Heart left ventricle (tissue), 16 donors: ENCODE data around the gene BNC2. TPM values are rescaled to one million over a fixed set of nuclear protein-coding genes. Genes with fewer than 3 reads are reported as not detected.

Experiments used
- ATAC-seq, 4 donors: fragments of 200-7000 bp; cut with Tn5 transposase; one replicate each; pipeline ENCODE4 v1.9.1; 2020 to 2022; ENCODE audit warnings: moderate library complexity in 4 of 4, mild to moderate bottlenecking in 3 of 4, moderate number of reproducible peaks in 1 of 4
- DNase-seq, 5 donors: peaks; one replicate each; pipeline ENCODE4 v3.0.0-alpha.2; 2020
- H3K27ac ChIP-seq, 12 donors: fragments of 200-600 bp; sonication (generic) in 4 of 12; one replicate each; pipeline versions ENCODE4 v1.5.0 to v1.8.0; 2016 to 2022; ENCODE audit warnings: mild to moderate bottlenecking in 2 of 12
- H3K27me3 ChIP-seq, 9 donors: fragments of 200-600 bp; sonication (generic) in 2 of 9; one replicate each; pipeline versions ENCODE4 v1.5.1 to v1.8.0; 2016 to 2022; ENCODE audit warnings: mild to moderate bottlenecking in 3 of 9
- H3K36me3 ChIP-seq, 9 donors: fragments of 200-600 bp; sonication (generic) in 2 of 9; one replicate each; pipeline versions ENCODE4 v1.5.0 to v1.8.0; 2018 to 2022; ENCODE audit warnings: mild to moderate bottlenecking in 2 of 9
- H3K4me1 ChIP-seq, 12 donors: fragments of 200-600 bp; sonication (generic) in 4 of 12; one replicate each; pipeline versions ENCODE4 v1.5.0 to v1.8.0; 2016 to 2022; ENCODE audit warnings: mild to moderate bottlenecking in 3 of 12
- H3K4me3 ChIP-seq, 12 donors: fragments of 200-600 bp; sonication (generic) in 4 of 12; one replicate each; pipeline versions ENCODE4 v1.5.0 to v1.8.0; 2017 to 2022; ENCODE audit warnings: mild to moderate bottlenecking in 9 of 12, moderate library complexity in 4 of 12
- H3K9me3 ChIP-seq, 12 donors: fragments of 200-600 bp; sonication (generic) in 4 of 12; one replicate each; pipeline versions ENCODE4 v1.5.0 to v1.8.0; 2016 to 2022; ENCODE audit warnings: mild to moderate bottlenecking in 1 of 12
- CTCF ChIP-seq, 12 donors: fragments of 200-600 bp; sonication (generic) in 4 of 12; IDR thresholded peaks; one replicate each; pipeline versions ENCODE4 v1.5.0 to v1.8.0; 2018 to 2022; ENCODE audit warnings: antibody characterized with exemption in 12 of 12, mild to moderate bottlenecking in 5 of 12
- POLR2A ChIP-seq, 2 donors: fragments of 450-650 bp; IDR thresholded peaks; one replicate each; pipeline ENCODE4 v1.6.1; 2017; ENCODE audit warnings: antibody characterized with exemption in 2 of 2, mild to moderate bottlenecking in 2 of 2, moderate library complexity in 2 of 2
- WGBS, 4 donors: extraction: QIAGEN DNeasy Blood & Tissue Kit in 2 of 4; methylation state at CpG; one replicate each; pipeline versions ENCODE4 v1.1.5 to v1.1.7; 2013 to 2018; 5-methylcytosine and 5-hydroxymethylcytosine counted together
- intact Hi-C, 10 donors: fragments of 100-400 bp; cut with DNase I; formaldehyde crosslinking; loops; one replicate each; pipeline versions ENCODE4 v1.11.1 to v1.14.2; 2022
- polyA plus RNA-seq, 2 donors: library from polyadenylated mRNA; stranded (reverse); fragments of 200-250 nt; gene quantifications; one replicate each; pipeline ENCODE4 v1.2.3, GENCODE V29; 2013
- total RNA-seq, 9 donors: library from RNA; depleted of rRNA in 2 of 9; stranded (reverse); fragments of >200 nt in 2 of 9; fragmentation: NEBNext Ultra II Directional in 3 of 9; extraction: Animal tissue kit (Norgen Biotek cat#: 25700) in 3 of 9; gene quantifications; one replicate each; pipeline versions ENCODE4 v1.1.0 to v1.2.4, GENCODE V29; 2016 to 2023
- donor health status: ischemic (EF 13 %, LVEDD 7.1; RV severe dilation, severe dysfunction).
- donor health status: healthy with polysubstance abuse.
- donor health status: DM: no; HTN: yes; CAD: no.
- donor health status: DM: no; HTN: no; CAD: no.
- donor health status: ischemic (EF 25% LVEDD 6.9; RV normal size, moderate dysfunction).
- donor health status: ischemic (EF 25% LVEDD 5.7; RV mildly dilated, moderate dysfunction).
- donor health status: healthy.
- donor health status: DM: yes; HTN: yes; CAD: no.
- donor health status: ischemic (EF 35%, LVEDD 5.7; RV mildly dilated, moderate dysfunction).
- donor health status: nonischemic (EF 11% LVEDD 7.7; RV severe dilation, severe dysfunction).
- donor health status: DM: yes; HTN: yes; CAD: no.
- donor health status: PGD.
- donor health status: ischemic (EF 29% LVEDD 5.4; RV normal size, mild dysfunction).
- donor health status: nonischemic (EF 23%, LVEDD 6.1; RV moderate dilation, normal function).

Gene BNC2
- total and polyA plus RNA-seq, 11 donors, result 0.38 to 27.1 (median 3.8) TPM

DNA sequence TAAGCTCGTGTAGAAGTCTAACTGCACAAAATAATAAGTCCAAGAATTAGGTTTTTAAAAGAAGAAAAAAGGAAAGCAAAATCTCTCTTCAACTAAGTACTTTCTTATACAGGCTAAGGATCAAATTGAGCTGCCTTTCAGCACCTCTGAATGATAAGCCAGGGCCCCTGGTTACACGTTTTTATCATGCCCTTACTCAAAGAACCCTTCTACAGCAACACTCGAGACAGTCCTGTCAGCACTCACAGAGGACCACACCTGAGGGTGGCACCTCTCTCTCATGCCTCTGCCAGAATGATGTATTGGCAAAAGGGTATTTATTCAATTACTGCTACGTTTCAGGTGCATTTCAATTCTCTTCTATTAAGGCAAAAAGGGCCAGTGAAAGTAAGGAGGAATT is 150.5 kb downstream of the BNC2 start:
- Histone ChIP-seq H3K4me1 (peaks cover 0 to 8% (median 0%) of the 10 kb centered on the region in 12 donors), H3K27ac (peak overlapping the region in 1 of 12 donors; percentile 2), H3K36me3 (no peaks in the 10 kb centered on the region), H3K27me3 (peaks cover 0 to 8% (median 0%) of the 10 kb centered on the region in 9 donors), H3K4me3 (no peak overlapping the region), H3K9me3 (no peaks in the 10 kb centered on the region)
- TF ChIP-seq POLR2A (IDR thresholded peaks at IDR 0.05) (no peak), CTCF (IDR thresholded peaks at IDR 0.05) (no peak)
- intact Hi-C loops, result loop anchor here in 3 of 10 donors (10.0 kb wide), 3 partner anchors 95 to 525 kb away; no protein-coding TSS in a partner anchor
- no peak for DNase-seq
- no peak for ATAC-seq
- 37 to 46% (median 38%) methylated on average over 4 of the region's 4 CpGs for WGBS, 4 donors

DNA sequence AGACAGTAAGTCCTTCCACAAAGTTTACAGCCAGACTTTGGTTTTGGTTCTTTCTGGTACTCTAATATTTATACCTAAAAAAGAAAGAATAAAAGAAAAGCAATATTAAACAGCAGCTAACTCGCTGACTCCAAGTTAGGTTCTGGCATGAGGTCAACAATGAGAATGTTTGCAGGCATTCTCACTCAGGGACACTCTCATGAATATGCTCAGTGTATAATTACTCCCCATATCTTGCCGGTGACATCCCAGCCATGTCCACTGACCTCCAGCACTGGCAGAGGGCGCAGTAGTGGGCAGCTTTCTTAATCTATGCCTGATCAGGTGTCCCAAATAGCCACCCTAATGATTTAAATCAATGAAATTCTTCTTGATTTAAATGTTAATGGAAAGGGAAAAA is 151.5 kb downstream of the BNC2 start:
- Histone ChIP-seq H3K36me3 (no peaks in the 10 kb centered on the region), H3K27me3 (peaks cover 0 to 8% (median 0%) of the 10 kb centered on the region in 9 donors), H3K27ac (peak overlapping the region in 1 of 12 donors; percentile 2), H3K4me3 (no peak overlapping the region), H3K4me1 (peaks cover 0 to 8% (median 0%) of the 10 kb centered on the region in 12 donors), H3K9me3 (no peaks in the 10 kb centered on the region)
- WGBS, 4 donors, result 63 to 72% (median 71%) methylated on average over 3 of the region's 3 CpGs
- ATAC-seq, result peak in 1 of 4 donors; percentile 30
- intact Hi-C loops, result no loop called here
- no peak for DNase-seq
- no peak for TF ChIP-seq POLR2A (IDR thresholded peaks at IDR 0.05)
- no peak for TF ChIP-seq CTCF (IDR thresholded peaks at IDR 0.05)

DNA sequence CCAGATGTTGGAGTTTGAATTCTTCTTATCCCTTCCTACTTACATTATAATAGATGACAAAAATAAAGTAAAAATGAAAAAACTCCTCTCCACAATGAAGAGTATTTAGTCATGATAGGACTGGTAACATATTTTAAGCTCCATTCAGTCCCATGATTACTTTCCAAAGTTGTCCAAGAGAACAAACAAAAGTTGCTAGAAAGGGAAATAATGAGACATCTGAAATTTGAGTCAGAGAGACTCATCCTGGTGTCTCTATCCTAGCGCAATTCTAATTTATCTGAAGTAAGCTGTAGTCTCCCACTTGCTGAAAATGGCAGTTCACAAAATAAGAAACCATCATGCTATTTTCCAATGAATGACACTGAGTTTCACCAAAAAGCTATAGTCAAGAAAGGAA is 152.2 kb downstream of the BNC2 start:
- Histone ChIP-seq H3K4me1 (peaks cover 0 to 8% (median 0%) of the 10 kb centered on the region in 12 donors), H3K4me3 (no peak overlapping the region), H3K36me3 (no peaks in the 10 kb centered on the region), H3K9me3 (no peaks in the 10 kb centered on the region), H3K27ac (peak overlapping the region in 1 of 12 donors; percentile 21), H3K27me3 (peaks cover 0 to 8% (median 0%) of the 10 kb centered on the region in 9 donors)
- WGBS, 4 donors, result 92 to 99% (median 94%) methylated on average over 1 of the region's 1 CpG
- no peak for DNase-seq
- intact Hi-C loops, result no loop called here
- TF ChIP-seq POLR2A (IDR thresholded peaks at IDR 0.05) (no peak), CTCF (IDR thresholded peaks at IDR 0.05) (no peak)
- ATAC-seq, result no peak

DNA sequence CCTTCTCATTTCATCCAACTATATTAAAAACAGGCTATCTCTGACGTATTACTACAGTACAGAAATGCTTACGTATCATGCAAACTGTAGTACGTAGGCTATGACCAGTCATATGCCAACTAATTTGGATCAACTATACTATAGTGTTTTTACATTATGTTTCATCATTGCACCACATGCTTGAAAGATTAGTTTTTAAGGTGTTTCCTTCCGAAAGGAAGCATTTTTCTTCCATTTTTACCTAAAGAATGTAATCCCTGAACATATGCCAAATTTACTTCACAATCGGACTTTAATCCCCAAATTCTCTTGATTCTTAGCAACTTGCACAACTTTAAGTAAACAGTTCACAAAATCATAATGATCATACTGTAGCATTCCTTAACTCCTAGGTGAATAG is 153.9 kb downstream of the BNC2 start:
- intact Hi-C loops, result no loop called here
- Histone ChIP-seq H3K4me3 (no peak overlapping the region), H3K4me1 (peaks cover 0 to 8% (median 0%) of the 10 kb centered on the region in 12 donors), H3K36me3 (no peaks in the 10 kb centered on the region), H3K27me3 (peaks cover 0 to 8% (median 0%) of the 10 kb centered on the region in 9 donors), H3K27ac (no peak overlapping the region), H3K9me3 (no peaks in the 10 kb centered on the region)
- 93 to 98% (median 94%) methylated on average over 5 of the region's 5 CpGs for WGBS, 4 donors
- TF ChIP-seq POLR2A (IDR thresholded peaks at IDR 0.05) (no peak), CTCF (IDR thresholded peaks at IDR 0.05) (no peak)
- ATAC-seq (no peak), DNase-seq (no peak)
